K562 (cell line): Measurements from ENCODE around the gene ATRNL1.

Source experiments
- ILK ChIP-seq: fragments of 450-650 bp; IDR thresholded peaks from 2 replicates; pipeline ENCODE4 v1.6.1; 2016; ENCODE audit warnings: missing genetic modification characterization, low read depth, mild to moderate bottlenecking, missing compliant biosample characterization, moderate library complexity, borderline replicate concordance
- RCOR1 ChIP-seq, 2 experiments: IDR thresholded peaks; 2 replicates each; pipeline ENCODE4 v1.6.1; 2012; ENCODE audit warnings: low read depth in 2 of 2, low read length in 2 of 2, borderline replicate concordance in 1 of 2, improper control_type of control experiment in 1 of 2
- SAP30 ChIP-seq: fragments of 200-600 bp; sonication (generic); IDR thresholded peaks from 2 replicates; pipeline ENCODE4 v1.6.1; 2012; ENCODE audit warnings: borderline replicate concordance, low read depth, mild to moderate bottlenecking, moderate library complexity, low read length, control low read depth, inconsistent platforms; ENCODE audit not compliant: insufficient read depth, poor library complexity, severe bottlenecking
- SIN3B ChIP-seq: fragments of 450-650 bp; IDR thresholded peaks from 2 replicates; pipeline ENCODE4 v1.6.1; 2017; ENCODE audit warnings: low read depth, mild to moderate bottlenecking, moderate library complexity
- TF ChIP-seq, protein P1 (sequence below): sonication (generic); formaldehyde crosslinking; IDR thresholded peaks from 2 replicates; pipeline ENCODE4 v1.8.0; 2022; ENCODE audit warnings: mild to moderate bottlenecking, missing genetic modification reagents, borderline replicate concordance

DNA sequence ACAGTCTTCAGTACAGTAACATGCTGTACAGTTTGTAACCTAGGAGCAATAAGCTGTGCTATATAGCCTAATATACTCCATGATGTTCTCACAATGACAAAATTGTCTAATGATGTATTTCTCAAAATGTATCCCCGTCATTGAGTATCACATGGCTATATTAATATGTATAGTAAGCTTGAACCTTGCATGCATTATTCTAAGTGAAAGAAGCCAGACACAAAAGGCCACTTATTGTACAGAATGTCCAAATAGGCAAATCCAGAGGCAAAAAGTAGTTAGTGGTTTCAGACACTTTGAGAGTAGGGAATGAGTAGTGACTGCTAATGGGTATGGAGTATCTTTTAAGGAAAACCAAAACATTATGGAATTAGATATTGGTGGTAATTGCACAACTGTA is 545.1 kb downstream of the ATRNL1 start:
- TF ChIP-seq, protein P1, sequence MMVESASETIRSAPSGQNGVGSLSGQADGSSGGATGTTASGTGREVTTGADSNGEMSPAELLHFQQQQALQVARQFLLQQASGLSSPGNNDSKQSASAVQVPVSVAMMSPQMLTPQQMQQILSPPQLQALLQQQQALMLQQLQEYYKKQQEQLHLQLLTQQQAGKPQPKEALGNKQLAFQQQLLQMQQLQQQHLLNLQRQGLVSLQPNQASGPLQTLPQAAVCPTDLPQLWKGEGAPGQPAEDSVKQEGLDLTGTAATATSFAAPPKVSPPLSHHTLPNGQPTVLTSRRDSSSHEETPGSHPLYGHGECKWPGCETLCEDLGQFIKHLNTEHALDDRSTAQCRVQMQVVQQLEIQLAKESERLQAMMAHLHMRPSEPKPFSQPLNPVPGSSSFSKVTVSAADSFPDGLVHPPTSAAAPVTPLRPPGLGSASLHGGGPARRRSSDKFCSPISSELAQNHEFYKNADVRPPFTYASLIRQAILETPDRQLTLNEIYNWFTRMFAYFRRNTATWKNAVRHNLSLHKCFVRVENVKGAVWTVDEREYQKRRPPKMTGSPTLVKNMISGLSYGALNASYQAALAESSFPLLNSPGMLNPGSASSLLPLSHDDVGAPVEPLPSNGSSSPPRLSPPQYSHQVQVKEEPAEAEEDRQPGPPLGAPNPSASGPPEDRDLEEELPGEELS (CRISPR knock-in tag): no peak
- no peak for TF ChIP-seq SIN3B
- TF ChIP-seq SAP30: no peak
- no peak for TF ChIP-seq RCOR1 (IDR thresholded peaks at IDR 0.05; ENCODE audit: borderline replicate concordance in 1 of 2, low read depth in 2 of 2, low read length in 2 of 2)
- no peak for TF ChIP-seq ILK
